NCI-H128 (cell line): ENCODE measurements around the gene DZIP3.

ENCODE experiments used
- DNase-seq: peaks from one replicate; lab custom pipeline; 2025; ENCODE audit not compliant: unreplicated experiment; lab: John Stamatoyannopoulos, UW

DZIP3 gene

DNA sequence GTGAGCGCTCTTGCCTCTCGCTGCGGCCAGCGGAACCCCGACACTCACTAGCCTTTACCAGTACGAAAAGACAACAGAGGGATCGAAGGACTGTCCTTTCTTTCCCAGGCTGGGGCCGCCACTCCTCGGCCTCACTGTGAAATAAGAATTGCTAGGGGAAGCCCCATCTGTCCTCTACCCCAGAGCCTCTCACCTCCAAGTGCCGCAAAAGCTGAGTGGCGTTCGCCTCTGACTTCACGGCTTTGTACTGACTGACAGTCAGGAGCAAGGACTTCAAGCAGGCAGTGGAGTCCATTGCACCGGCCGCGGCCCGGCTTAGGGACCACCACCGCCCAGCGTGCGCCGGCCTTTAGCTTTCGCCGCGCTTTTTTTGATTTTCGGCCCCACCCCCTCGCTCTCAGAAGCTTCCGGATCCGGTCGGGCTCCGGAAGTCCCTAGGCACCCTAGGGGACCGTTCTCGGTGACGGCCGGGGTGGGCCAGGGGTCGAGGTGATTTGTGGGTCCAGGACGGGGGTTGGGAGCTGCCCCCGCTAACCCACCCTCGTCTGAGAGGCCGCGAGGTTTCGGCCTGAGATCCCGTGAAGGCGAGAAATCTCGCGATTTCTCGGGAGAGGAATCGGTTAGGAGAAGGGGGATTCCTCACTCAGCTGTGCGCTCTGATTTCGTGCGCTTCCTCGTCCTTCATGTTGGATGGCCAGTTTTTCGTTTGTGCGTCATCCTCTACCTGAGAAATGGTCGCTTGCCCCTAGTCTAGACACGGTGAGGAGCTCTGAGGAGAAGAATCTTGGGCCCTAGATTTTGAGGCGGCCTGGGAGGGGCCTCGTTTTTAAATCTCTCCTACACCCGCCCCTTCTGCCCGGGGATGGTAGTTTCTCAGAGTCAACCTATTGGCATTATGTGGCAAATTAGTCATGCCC, at the start of gene DZIP3, which contains the start of gene CIP2A:
Gene DZIP3, plus strand, starts transcription at position 642 of the 917 bp plus-strand sequence. CDS start 15,685 bp downstream, outside the sequence.
Gene CIP2A, minus strand, starts transcription at position 358 of the 917 bp plus-strand sequence. Its CDS starts 63 bp downstream, at position 295.
- peak; percentile 88 for DNase-seq

DNA sequence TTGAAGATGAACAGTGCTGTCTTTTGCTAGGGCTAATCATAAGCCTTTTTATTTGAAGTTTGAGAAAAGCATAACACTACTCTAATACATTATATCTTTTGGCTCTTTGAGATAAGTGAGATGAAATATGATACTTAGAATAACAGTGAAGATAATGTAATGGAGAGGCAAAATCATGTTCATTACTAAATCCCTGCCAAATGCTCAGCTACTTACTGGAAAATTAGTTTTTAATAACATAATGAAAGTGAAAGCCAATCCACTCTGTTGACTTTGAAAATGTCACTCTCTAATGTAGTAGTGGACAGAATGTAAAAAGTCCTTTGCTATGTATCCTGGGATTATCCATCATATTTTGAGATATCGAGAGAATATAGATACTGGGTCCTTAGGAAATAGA, 43.3 kb upstream of the DZIP3 start:
- DNase-seq: no peak

DNA sequence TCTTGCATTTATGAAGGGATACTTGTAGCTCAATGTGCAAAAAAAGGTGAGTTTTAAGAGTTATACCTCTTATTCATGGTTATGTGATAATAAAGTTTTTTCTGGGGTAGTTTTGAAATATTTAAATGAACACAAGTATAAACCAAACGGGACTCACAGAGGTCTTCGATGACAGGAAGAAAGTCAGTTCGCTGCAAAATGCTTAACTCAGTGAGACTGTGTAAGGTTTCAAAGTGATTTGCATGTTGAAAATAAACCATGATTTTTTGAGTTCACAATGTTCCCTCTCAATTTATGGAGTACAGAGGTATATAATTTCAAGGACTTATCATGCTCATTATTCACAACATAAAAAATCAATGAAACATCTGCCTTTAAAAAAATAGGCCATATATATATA, 42.8 kb upstream of the DZIP3 start:
- DNase-seq: no peak

DNA sequence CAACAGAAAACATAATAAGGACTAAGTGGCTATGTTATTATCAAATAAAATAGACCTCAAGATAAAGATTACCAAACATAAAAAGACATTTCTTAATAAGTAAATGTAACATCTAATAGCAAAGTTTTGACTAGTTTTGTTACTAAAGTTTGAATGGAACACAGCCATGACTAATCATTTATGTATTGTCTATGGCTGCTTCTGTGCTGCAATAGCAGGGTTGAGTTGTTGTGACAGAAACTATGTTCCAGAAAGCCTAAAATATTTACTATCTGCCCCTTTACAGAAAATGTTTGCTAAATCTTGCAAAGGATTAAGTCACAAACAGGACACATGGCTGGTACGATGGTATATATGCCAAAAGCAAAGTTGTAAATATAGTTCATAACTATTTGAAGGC, 41.2 kb upstream of the DZIP3 start:
- no peak for DNase-seq

- no peak for DNase-seq
These were observed 40.6 kb upstream of the DZIP3 start for GRCh38 chr3:108548886-108549285.

DNA sequence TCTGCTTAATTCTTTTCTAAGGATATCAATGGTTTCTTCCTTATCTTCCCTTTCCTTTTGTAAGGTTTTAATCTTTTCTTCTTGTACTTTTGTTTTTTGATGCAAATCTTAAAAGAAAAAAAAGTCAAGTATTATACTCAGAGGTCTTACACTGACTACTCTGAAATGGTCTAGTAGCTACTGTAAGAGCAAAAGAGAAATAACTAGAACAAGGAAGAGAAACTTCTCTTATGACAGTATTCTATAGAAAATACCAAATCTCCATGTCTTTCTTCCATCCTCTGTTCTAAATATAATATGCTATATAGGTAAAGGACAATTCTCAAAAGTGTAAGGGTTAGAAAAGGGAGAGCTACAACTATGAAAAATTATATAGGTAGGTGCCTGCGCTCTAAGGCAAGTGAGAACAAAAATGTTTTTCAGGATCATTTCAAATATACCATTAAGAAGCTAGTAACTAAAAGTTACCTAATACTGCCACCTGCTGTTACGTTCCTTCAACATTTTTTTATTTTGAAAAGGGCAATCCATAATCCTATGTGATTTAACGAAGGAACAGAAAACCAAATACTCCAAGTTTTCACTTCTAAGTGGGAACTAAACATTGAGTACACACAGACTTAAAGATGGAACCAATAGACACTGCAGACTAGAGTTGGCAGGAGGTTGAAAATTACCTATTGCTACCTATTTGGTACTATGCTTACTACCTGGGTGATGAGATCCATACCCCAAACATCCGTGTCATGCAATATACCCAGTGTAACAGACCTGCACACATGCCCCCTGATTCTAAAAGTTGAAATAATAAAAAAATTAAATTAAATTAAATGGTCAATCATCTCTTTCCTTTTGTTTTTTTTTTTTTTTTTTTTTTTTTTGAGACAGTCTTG, 37.0 kb upstream of the DZIP3 start:
- peak; percentile 30 for DNase-seq

DNA sequence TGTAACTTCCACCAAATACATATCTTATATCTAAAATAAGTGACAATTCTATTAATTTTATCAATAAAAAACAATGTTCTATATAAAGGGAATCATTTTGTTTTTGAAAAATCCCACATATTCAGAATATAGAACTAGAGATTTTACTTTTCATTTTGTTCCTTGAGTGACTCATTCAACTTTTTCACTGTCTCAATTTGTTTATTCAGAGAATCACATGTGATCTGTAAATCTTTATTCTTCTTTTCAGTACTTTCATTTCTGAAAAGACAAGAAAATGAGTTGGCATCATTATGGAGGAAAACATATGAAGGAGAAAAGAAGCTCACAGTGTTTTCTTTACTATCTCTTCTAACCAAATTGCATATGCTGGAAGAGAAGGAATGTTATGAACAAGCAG, 35.3 kb upstream of the DZIP3 start:
- no peak for DNase-seq

GRCh38 chr3:108554913-108555571, 34.5 kb upstream of the DZIP3 start:
- DNase-seq: no peak

- DNase-seq: no peak
These were observed 33.4 kb upstream of the DZIP3 start for GRCh38 chr3:108555966-108556581.

- no peak for DNase-seq
These were observed 27.0 kb upstream of the DZIP3 start for GRCh38 chr3:108562565-108562964.

GRCh38 chr3:108564564-108564963, 25.0 kb upstream of the DZIP3 start:
- DNase-seq: no peak

DNA sequence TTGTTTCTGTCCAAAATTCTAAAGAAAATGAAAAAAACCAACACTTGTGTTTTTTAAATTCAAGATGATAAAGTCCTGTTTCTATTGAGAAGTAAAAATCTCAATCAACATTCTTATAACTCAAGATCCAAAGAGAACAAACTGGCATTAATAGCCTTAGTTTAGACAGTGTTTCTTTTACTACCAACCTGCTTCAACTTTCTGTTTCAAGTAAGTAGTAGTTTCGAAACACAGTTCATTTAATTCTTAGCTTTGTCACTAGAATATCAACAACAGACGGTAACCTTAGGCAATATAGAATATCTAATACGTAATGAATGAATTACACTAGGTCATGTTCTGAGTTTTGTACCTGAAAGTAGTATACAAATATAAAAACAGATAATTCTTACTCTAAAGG, 24.0 kb upstream of the DZIP3 start:
- no peak for DNase-seq

DNA sequence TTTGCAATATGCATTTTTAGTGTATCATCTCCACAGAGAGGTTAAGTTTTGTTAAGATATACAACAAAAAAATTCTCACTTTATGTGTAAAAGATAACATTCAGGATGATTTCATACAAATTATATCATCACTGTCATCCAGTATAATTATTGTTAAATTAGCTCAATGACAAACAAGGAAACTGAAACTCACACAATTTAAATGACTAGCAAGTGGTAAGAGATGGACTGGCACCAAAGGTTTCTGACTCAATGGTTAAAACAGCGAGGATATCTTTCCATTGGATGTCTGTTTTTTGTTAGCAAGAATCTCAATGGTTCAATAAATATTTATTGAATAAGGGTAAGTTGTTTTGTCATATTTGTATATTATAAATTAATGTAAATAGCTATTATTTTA, 22.9 kb upstream of the DZIP3 start:
- DNase-seq: no peak

GRCh38 chr3:108569336-108569735, 20.2 kb upstream of the DZIP3 start:
- DNase-seq: no peak

GRCh38 chr3:108578064-108578463, 11.5 kb upstream of the DZIP3 start:
- no peak for DNase-seq

GRCh38 chr3:108588601-108589000, 921 bp upstream of the DZIP3 start:
- no peak for DNase-seq

DNA sequence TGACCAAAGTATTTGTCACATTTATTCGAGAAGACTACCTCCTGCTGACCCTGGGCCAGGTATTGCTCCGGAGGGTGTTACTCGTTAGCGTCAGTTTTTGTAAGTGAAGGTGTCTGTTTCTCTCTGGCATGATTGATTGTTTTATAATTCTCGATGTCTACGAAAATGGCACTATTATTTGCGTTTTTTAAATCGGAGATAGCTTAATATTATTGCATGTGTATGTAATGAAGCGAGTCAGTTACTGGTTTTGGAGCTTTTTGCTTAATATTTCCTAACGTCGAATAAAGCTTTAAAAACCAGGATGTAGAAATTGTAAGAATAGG, 439 bp downstream of the DZIP3 start:
- DNase-seq: no peak

GRCh38 chr3:108590460-108590859, 938 bp downstream of the DZIP3 start:
- no peak for DNase-seq

DNA sequence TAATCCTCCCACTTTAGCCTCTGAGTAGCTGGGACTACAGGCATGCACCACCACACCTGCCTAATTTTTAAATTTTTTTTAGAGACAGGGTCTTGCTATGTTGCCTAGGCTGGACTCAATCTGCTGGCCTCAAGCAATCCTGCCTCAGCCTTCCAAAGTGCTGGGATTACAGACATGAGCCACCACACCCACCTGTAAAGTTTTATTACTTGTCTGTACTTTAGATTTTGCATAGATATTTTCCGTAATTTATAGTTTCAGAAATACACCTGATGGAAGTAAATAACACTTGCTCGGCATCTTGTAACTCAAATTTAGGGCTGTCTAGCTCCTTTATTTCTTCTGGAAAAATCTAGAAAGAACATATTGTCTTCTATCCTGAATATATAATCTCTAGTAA, 5.8 kb downstream of the DZIP3 start:
- DNase-seq: no peak

GRCh38 chr3:108598375-108598774, 8.9 kb downstream of the DZIP3 start:
- DNase-seq: no peak
